ENCODE results near the gene ITK. TPM values are rescaled to one million over a fixed set of nuclear protein-coding genes. Genes with fewer than 3 reads are reported as not detected.

Gene ITK
- total and polyA plus RNA-seq, 2 of the 8 experiments (the other 6 are each of a cell fraction or from before 2014, with no cell fraction given): 0.05 TPM; not detected in 1

DNA sequence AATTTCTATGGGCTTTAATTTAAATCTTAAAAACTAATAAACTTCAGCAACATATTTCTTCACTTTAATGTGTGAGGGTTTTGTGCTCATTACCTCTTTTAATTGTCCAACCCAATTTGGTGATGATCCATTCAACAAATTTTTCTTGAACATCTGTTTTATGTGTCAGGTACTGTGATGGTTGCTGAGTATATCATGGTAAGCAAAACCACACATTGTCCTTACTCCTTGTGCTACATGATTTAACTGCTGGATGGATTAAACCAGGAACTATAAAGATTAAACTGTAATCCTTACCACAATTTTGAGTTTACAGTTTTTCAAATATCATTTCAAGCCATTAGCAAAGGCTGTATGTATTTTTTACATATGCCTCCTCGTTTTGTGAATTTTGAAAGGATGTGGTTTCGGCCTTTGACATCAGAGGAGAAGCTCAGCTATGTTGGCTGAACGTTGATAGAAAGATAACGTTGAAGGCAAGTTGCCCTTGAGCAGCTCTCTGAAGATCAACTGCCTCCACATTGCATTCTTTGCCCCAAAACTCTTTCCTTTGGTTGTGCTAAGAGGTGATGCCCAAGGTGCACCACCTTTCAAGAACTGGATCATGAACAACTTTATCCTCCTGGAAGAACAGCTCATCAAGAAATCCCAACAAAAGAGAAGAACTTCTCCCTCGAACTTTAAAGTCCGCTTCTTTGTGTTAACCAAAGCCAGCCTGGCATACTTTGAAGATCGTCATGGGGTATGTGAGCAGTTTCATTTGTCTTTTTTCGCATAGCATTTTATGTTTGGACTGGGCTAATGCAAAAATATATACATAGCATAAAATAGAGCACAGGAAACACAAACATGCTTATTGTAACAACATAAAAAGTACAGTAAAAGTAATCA is at the start of gene ITK (continued):
- TF ChIP-seq, protein P1, sequence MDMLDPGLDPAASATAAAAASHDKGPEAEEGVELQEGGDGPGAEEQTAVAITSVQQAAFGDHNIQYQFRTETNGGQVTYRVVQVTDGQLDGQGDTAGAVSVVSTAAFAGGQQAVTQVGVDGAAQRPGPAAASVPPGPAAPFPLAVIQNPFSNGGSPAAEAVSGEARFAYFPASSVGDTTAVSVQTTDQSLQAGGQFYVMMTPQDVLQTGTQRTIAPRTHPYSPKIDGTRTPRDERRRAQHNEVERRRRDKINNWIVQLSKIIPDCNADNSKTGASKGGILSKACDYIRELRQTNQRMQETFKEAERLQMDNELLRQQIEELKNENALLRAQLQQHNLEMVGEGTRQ (IDR thresholded peaks at IDR 0.05; ENCODE audit: low read length): no peak
- TF ChIP-seq CBX5 (IDR thresholded peaks at IDR 0.05; ENCODE audit: low read depth, low read length) (no peak), TAF7 (optimal IDR thresholded peaks at IDR 0.05; ENCODE audit: borderline replicate concordance, low read depth, low read length) (no peak), POLR2A (IDR thresholded peaks at IDR 0.05; ENCODE audit: control extremely low read depth in 1 of 2, low read depth in 2 of 2, low read length in 2 of 2) (no peak)

Data from H1 (cell line).